WI38 (cell line): ENCODE data around the gene GEN1.

ENCODE experiments used
- H3K4me3 ChIP-seq: 2 replicates; pipeline ENCODE4 v1.5.1; 2011; ENCODE audit warnings: low read depth, mild to moderate bottlenecking, control low read depth, low read length
- CTCF ChIP-seq: IDR thresholded peaks from 2 replicates; pipeline ENCODE4 v1.5.1; 2012; ENCODE audit warnings: low read depth, mild to moderate bottlenecking, control low read depth, low read length

Gene GEN1

GRCh38 chr2:17805166-17805565 is 51.2 kb downstream of the GEN1 start:
- TF ChIP-seq CTCF: no peak
- H3K4me3 ChIP-seq: no peak overlapping the region

GRCh38 chr2:17805717-17806363 is 51.9 kb downstream of the GEN1 start:
- H3K4me3 ChIP-seq: no peak overlapping the region
- no peak for TF ChIP-seq CTCF

- TF ChIP-seq CTCF: no peak
Measured at GRCh38 chr2:17813010-17813741, 59.2 kb downstream of the GEN1 start.

GRCh38 chr2:17813742-17814473 is 60.0 kb downstream of the GEN1 start:
- H3K4me3 ChIP-seq: no peak overlapping the region
- TF ChIP-seq CTCF: no peak

More at GRCh38 chr2:17813010-17813741, 59.2 kb downstream of the GEN1 start:
- no peak overlapping the region for H3K4me3 ChIP-seq

- no peak overlapping the region for H3K4me3 ChIP-seq
- TF ChIP-seq CTCF: no peak
Measured at GRCh38 chr2:17814601-17815000, 60.7 kb downstream of the GEN1 start.

GRCh38 chr2:17815468-17816184 is 61.7 kb downstream of the GEN1 start:
- no peak overlapping the region for H3K4me3 ChIP-seq
- TF ChIP-seq CTCF: no peak
